ENCODE data around the gene MTAP. TPM values are rescaled to one million over a fixed set of nuclear protein-coding genes. Genes with fewer than 3 reads are reported as not detected.

Gene MTAP
- polyA plus RNA-seq, 1 donor from 2014 or later: 7.7 TPM

DNA sequence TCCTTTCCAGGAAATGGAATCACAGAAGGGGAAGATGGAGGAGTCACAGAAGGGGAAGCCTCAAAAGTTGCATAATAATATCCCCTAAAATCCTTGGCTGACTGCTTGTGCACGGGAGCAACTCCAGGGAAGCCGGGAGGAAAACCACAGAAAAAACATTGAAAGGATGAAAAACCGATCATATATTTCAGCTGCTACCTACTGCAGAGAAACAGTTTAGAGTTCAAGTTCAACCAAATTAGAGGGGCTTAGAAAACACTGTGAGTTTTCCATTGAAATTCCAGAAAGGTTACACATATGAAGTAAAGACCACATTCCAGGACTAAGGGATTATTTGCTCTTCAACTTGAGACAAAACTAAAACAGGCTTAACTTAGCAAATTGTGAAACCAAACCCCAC lies 37.6 kb upstream of the MTAP start:
- H2AFZ ChIP-seq (ENCODE audit: low read depth, low read length): no peak overlapping the region
- H3K9me2 ChIP-seq (ENCODE audit: insufficient read depth, low read length): no peaks in the 10 kb centered on the region
- H3K9me3 ChIP-seq (ENCODE audit: low read length): no peaks in the 10 kb centered on the region
- H4K20me1 ChIP-seq (ENCODE audit: insufficient read depth): no peaks in the 10 kb centered on the region
- TF ChIP-seq POLR2AphosphoS5 (IDR thresholded peaks at IDR 0.05) (no peak), EZH2 (IDR thresholded peaks at IDR 0.05; ENCODE audit: borderline replicate concordance, insufficient read depth, low read length, poor library complexity, severe bottlenecking) (no peak), TAF1 (IDR thresholded peaks at IDR 0.05; ENCODE audit: low read depth) (no peak), EP300 (conservative IDR thresholded peaks at IDR 0.05; ENCODE audit: poor library complexity, severe bottlenecking) (no peak), RAD21 (conservative IDR thresholded peaks at IDR 0.05) (no peak), MXI1 (conservative IDR thresholded peaks at IDR 0.05; ENCODE audit: poor library complexity, severe bottlenecking) (no peak), SMC3 (conservative IDR thresholded peaks at IDR 0.05; ENCODE audit: poor library complexity) (no peak)
- TF ChIP-seq, protein P1, sequence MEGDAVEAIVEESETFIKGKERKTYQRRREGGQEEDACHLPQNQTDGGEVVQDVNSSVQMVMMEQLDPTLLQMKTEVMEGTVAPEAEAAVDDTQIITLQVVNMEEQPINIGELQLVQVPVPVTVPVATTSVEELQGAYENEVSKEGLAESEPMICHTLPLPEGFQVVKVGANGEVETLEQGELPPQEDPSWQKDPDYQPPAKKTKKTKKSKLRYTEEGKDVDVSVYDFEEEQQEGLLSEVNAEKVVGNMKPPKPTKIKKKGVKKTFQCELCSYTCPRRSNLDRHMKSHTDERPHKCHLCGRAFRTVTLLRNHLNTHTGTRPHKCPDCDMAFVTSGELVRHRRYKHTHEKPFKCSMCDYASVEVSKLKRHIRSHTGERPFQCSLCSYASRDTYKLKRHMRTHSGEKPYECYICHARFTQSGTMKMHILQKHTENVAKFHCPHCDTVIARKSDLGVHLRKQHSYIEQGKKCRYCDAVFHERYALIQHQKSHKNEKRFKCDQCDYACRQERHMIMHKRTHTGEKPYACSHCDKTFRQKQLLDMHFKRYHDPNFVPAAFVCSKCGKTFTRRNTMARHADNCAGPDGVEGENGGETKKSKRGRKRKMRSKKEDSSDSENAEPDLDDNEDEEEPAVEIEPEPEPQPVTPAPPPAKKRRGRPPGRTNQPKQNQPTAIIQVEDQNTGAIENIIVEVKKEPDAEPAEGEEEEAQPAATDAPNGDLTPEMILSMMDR (IDR thresholded peaks at IDR 0.05; ENCODE audit: poor library complexity, severe bottlenecking): no peak
- TF ChIP-seq, protein P2, sequence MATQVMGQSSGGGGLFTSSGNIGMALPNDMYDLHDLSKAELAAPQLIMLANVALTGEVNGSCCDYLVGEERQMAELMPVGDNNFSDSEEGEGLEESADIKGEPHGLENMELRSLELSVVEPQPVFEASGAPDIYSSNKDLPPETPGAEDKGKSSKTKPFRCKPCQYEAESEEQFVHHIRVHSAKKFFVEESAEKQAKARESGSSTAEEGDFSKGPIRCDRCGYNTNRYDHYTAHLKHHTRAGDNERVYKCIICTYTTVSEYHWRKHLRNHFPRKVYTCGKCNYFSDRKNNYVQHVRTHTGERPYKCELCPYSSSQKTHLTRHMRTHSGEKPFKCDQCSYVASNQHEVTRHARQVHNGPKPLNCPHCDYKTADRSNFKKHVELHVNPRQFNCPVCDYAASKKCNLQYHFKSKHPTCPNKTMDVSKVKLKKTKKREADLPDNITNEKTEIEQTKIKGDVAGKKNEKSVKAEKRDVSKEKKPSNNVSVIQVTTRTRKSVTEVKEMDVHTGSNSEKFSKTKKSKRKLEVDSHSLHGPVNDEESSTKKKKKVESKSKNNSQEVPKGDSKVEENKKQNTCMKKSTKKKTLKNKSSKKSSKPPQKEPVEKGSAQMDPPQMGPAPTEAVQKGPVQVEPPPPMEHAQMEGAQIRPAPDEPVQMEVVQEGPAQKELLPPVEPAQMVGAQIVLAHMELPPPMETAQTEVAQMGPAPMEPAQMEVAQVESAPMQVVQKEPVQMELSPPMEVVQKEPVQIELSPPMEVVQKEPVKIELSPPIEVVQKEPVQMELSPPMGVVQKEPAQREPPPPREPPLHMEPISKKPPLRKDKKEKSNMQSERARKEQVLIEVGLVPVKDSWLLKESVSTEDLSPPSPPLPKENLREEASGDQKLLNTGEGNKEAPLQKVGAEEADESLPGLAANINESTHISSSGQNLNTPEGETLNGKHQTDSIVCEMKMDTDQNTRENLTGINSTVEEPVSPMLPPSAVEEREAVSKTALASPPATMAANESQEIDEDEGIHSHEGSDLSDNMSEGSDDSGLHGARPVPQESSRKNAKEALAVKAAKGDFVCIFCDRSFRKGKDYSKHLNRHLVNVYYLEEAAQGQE (IDR thresholded peaks at IDR 0.05; ENCODE audit: borderline replicate concordance): no peak
- H3K9ac ChIP-seq (ENCODE audit: low read length): no peak overlapping the region
- no peak overlapping the region for H3K27ac ChIP-seq (ENCODE audit: low read length)
- H3K27me3 ChIP-seq (ENCODE audit: insufficient read depth, low read depth, low read length): no peaks in the 10 kb centered on the region
- H3K79me2 ChIP-seq (replicated peaks; ENCODE audit: insufficient read depth, low read length): no peaks in the 10 kb centered on the region
- no peaks in the 10 kb centered on the region for H3F3A ChIP-seq (ENCODE audit: insufficient read depth, low read length, poor library complexity, severe bottlenecking)
- no peaks in the 10 kb centered on the region for H3K36me3 ChIP-seq (ENCODE audit: insufficient read depth, low read length)
- no peak overlapping the region for H3K4me2 ChIP-seq (ENCODE audit: low read length)
- H3K4me3 ChIP-seq (ENCODE audit: low read length): no peak overlapping the region

DNA sequence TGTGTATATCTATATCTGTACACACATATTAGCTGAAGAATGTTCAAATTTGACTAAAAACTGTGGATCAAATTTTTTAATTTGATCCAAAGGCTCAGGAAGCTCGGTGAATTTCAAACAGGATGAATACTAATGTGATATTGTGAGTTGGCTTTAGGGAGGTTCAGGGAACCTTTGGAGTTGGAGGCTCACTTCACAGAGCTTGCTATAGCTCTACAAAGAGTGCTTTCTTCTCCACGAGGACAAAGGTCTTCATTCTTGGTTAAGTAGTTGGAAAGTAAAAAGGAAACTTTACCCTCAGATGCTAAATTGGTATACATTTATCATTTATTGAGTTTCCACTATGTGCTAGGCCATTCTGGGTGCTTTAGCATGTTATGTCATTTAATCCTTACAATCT lies 36.3 kb upstream of the MTAP start:
- H3K79me2 ChIP-seq (replicated peaks; ENCODE audit: insufficient read depth, low read length): no peaks in the 10 kb centered on the region
- no peak overlapping the region for H3K27ac ChIP-seq (ENCODE audit: low read length)
- no peak overlapping the region for H2AFZ ChIP-seq (ENCODE audit: low read depth, low read length)
- H3K4me3 ChIP-seq (ENCODE audit: low read length): no peak overlapping the region
- H3K9me2 ChIP-seq (ENCODE audit: insufficient read depth, low read length): no peaks in the 10 kb centered on the region
- no peaks in the 10 kb centered on the region for H4K20me1 ChIP-seq (ENCODE audit: insufficient read depth)
- H3K36me3 ChIP-seq (ENCODE audit: insufficient read depth, low read length): no peaks in the 10 kb centered on the region
- no peak overlapping the region for H3K4me2 ChIP-seq (ENCODE audit: low read length)
- H3F3A ChIP-seq (ENCODE audit: insufficient read depth, low read length, poor library complexity, severe bottlenecking): no peaks in the 10 kb centered on the region
- no peaks in the 10 kb centered on the region for H3K9me3 ChIP-seq (ENCODE audit: low read length)
- H3K9ac ChIP-seq (ENCODE audit: low read length): no peak overlapping the region
- TF ChIP-seq SMC3 (conservative IDR thresholded peaks at IDR 0.05; ENCODE audit: poor library complexity) (no peak), EP300 (conservative IDR thresholded peaks at IDR 0.05; ENCODE audit: poor library complexity, severe bottlenecking) (no peak), MXI1 (conservative IDR thresholded peaks at IDR 0.05; ENCODE audit: poor library complexity, severe bottlenecking) (no peak), RAD21 (conservative IDR thresholded peaks at IDR 0.05) (no peak), POLR2AphosphoS5 (IDR thresholded peaks at IDR 0.05) (no peak), TAF1 (IDR thresholded peaks at IDR 0.05; ENCODE audit: low read depth) (no peak), EZH2 (IDR thresholded peaks at IDR 0.05; ENCODE audit: borderline replicate concordance, insufficient read depth, low read length, poor library complexity, severe bottlenecking) (no peak)
- TF ChIP-seq, protein P2 (IDR thresholded peaks at IDR 0.05; ENCODE audit: borderline replicate concordance): no peak
- TF ChIP-seq, protein P1 (IDR thresholded peaks at IDR 0.05; ENCODE audit: poor library complexity, severe bottlenecking): no peak
- H3K27me3 ChIP-seq (ENCODE audit: insufficient read depth, low read depth, low read length): no peaks in the 10 kb centered on the region

Data from neural cell (in vitro differentiated cells).